WTC11 (cell line): ENCODE results near the gene DNAH14. TPM values are rescaled to one million over a fixed set of nuclear protein-coding genes. Genes with fewer than 3 reads are reported as not detected.

Experiments
- ATAC-seq: fragments of 200-7000 bp; cut with Tn5 transposase; 2 replicates; pipeline ENCODE4 v1.10.0; 2021; ENCODE audit warnings: mild to moderate bottlenecking, moderate library complexity
- CTCF ChIA-PET: fragments of 300-600 bp; sonication (Branson Sonifier 250); formaldehyde crosslinking; loops from one replicate; lab custom pipeline; 2021; ENCODE audit warnings: antibody characterized with exemption; lab: Charles Lee
- POLR2A ChIA-PET: fragments of 350-600 bp; sonication (Branson Sonifier 250); formaldehyde crosslinking; loops from one replicate; lab custom pipeline; 2021; ENCODE audit warnings: antibody characterized with exemption; lab: Charles Lee
- DNase-seq: peaks from one replicate; pipeline ENCODE4 v3.0.0; 2021; ENCODE audit warnings: low spot score
- H3K27ac Mint-ChIP-seq: 2 replicates; pipeline ENCODE4 v1.8.0; 2021; ENCODE audit warnings: mixed read lengths
- H3K27me3 Mint-ChIP-seq: 2 replicates; pipeline ENCODE4 v1.8.0; 2021; ENCODE audit warnings: low read depth, mild to moderate bottlenecking, moderate library complexity, mixed read lengths
- H3K36me3 Mint-ChIP-seq: 2 replicates; pipeline ENCODE4 v1.8.0; 2021; ENCODE audit warnings: mixed read lengths
- H3K4me1 Mint-ChIP-seq: 2 replicates; pipeline ENCODE4 v1.8.0; 2022; ENCODE audit warnings: mixed read lengths
- H3K4me3 Mint-ChIP-seq: 2 replicates; pipeline ENCODE4 v1.8.0; 2021; ENCODE audit warnings: mild to moderate bottlenecking, moderate library complexity, mixed read lengths
- H3K9me3 Mint-ChIP-seq: 2 replicates; pipeline ENCODE4 v1.8.0; 2021; ENCODE audit warnings: mixed read lengths
- EMX1 ChIP-seq: fragments of 250-450 bp; sonication (Bioruptor Pico); IDR thresholded peaks from 2 replicates; pipeline ENCODE4 v1.8.0; 2021; ENCODE audit warnings: mild to moderate bottlenecking
- JUN ChIP-seq: sonication (generic); formaldehyde crosslinking; IDR thresholded peaks from 2 replicates; pipeline ENCODE4 v1.8.0; 2023; ENCODE audit warnings: mild to moderate bottlenecking, missing genetic modification reagents
- NR1H2 ChIP-seq: sonication (generic); formaldehyde crosslinking; IDR thresholded peaks from 2 replicates; pipeline ENCODE4 v1.9.0; 2021; ENCODE audit warnings: mild to moderate bottlenecking, moderate library complexity, missing genetic modification reagents
- NR3C1 ChIP-seq: sonication (generic); formaldehyde crosslinking; conservative IDR thresholded peaks from 2 replicates; pipeline ENCODE4 v1.8.1; 2023; ENCODE audit warnings: low read depth, mild to moderate bottlenecking, missing genetic modification reagents
- PRRX2 ChIP-seq: fragments of 250-450 bp; sonication (Bioruptor Pico); IDR thresholded peaks from 2 replicates; pipeline ENCODE4 v1.8.0; 2021; ENCODE audit warnings: mild to moderate bottlenecking
- ZNF121 ChIP-seq: sonication (generic); formaldehyde crosslinking; IDR thresholded peaks from 2 replicates; pipeline ENCODE4 v1.8.0; 2023; ENCODE audit warnings: missing genetic modification reagents
- ZNF423 ChIP-seq: fragments of 250-450 bp; sonication (Bioruptor Pico); IDR thresholded peaks from 2 replicates; pipeline ENCODE4 v2.1.2; 2022; ENCODE audit warnings: mild to moderate bottlenecking, moderate library complexity
- total RNA-seq: library from RNA; stranded (reverse); gene quantifications from 3 replicates; pipeline ENCODE4 v1.2.3, GENCODE V29; 2021
- TF ChIP-seq, protein P1 (sequence below): sonication (generic); formaldehyde crosslinking; IDR thresholded peaks from 2 replicates; pipeline ENCODE4 v1.8.1; 2023; ENCODE audit warnings: mild to moderate bottlenecking, missing genetic modification reagents, moderate library complexity
- TF ChIP-seq, protein P2 (sequence below): sonication (generic); formaldehyde crosslinking; IDR thresholded peaks from 2 replicates; pipeline ENCODE4 v1.8.1; 2022; ENCODE audit warnings: low read depth, missing genetic modification reagents, borderline replicate concordance
- TF ChIP-seq, protein P3 (sequence below): sonication (generic); formaldehyde crosslinking; IDR thresholded peaks from 2 replicates; pipeline ENCODE4 v1.8.1; 2022; ENCODE audit warnings: missing genetic modification reagents, borderline replicate concordance
- TF ChIP-seq, protein P4 (sequence below): sonication (generic); formaldehyde crosslinking; IDR thresholded peaks from 2 replicates; pipeline ENCODE4 v1.8.1; 2022; ENCODE audit warnings: low read depth, mild to moderate bottlenecking, moderate library complexity, missing genetic modification reagents, borderline replicate concordance

Gene DNAH14
- total RNA-seq, 1 experiment from 2014 or later = 34.1 TPM

DNA sequence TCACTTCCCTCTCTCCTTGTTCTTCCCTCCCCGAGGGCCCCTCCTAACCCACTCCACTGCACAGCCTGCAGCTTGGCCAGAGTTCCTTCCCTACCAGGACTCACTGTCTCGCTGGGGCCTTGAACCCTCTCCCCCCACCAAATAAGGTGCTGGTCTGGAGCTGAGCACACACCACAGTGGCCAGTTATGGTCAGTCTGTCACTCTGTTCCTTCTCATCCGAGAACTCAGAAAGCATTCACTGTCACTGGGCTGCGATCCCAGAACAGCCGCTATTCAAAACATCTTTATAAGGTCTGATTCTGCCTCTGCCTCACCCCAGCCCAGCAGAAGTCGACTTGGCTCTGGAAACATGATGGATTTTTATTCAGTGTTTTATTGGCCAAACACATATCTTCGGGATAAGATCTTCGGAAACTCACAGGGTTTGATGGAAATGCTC is 518.2 kb downstream of the DNAH14 start (continued):
- TF ChIP-seq, protein P1, sequence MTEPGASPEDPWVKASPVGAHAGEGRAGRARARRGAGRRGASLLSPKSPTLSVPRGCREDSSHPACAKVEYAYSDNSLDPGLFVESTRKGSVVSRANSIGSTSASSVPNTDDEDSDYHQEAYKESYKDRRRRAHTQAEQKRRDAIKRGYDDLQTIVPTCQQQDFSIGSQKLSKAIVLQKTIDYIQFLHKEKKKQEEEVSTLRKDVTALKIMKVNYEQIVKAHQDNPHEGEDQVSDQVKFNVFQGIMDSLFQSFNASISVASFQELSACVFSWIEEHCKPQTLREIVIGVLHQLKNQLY (CRISPR knock-in tag) = no peak
- TF ChIP-seq, protein P2, sequence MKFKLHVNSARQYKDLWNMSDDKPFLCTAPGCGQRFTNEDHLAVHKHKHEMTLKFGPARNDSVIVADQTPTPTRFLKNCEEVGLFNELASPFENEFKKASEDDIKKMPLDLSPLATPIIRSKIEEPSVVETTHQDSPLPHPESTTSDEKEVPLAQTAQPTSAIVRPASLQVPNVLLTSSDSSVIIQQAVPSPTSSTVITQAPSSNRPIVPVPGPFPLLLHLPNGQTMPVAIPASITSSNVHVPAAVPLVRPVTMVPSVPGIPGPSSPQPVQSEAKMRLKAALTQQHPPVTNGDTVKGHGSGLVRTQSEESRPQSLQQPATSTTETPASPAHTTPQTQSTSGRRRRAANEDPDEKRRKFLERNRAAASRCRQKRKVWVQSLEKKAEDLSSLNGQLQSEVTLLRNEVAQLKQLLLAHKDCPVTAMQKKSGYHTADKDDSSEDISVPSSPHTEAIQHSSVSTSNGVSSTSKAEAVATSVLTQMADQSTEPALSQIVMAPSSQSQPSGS = no peak
- TF ChIP-seq, protein P3, sequence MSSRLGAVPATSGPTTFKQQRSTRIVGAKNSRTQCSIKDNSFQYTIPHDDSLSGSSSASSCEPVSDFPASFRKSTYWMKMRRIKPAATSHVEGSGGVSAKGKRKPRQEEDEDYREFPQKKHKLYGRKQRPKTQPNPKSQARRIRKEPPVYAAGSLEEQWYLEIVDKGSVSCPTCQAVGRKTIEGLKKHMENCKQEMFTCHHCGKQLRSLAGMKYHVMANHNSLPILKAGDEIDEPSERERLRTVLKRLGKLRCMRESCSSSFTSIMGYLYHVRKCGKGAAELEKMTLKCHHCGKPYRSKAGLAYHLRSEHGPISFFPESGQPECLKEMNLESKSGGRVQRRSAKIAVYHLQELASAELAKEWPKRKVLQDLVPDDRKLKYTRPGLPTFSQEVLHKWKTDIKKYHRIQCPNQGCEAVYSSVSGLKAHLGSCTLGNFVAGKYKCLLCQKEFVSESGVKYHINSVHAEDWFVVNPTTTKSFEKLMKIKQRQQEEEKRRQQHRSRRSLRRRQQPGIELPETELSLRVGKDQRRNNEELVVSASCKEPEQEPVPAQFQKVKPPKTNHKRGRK (CRISPR knock-in tag) = no peak
- TF ChIP-seq JUN (CRISPR knock-in tag) = no peak
- TF ChIP-seq NR3C1 = no peak
- no peak for TF ChIP-seq PRRX2 (CRISPR knock-in tag)
- TF ChIP-seq, all 79 proteins: peak for 0

DNA sequence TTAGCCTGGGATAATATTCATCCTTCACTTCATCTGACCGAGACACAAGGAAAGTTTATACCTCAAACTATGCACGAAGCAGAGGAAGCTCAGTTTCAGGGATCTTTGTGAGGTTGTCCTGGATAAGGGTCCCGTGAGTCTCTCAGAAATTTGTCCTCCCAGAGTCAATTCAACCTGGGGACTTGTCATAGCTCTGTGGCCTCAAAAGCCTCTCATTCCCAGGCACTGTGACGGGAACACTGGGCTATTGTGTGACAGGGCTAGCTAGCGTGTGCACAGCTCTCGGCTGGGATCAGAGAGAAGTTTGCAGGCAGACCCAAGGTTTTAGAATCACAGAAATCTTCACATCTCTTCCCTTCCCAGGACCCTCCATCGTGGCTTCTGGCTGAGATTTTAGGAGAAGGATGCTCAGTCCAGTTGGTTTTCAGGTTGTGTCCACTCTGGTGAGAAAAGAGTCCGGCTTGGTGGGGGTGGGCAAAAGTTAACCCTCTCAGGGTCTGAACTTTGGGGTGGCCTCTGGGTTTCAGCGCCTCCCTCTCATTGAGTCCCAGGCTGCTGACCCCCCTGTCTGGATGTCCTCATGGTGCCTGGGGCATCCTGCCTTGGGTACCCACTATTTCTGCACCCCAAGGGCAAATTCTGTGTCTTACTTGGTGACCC is 518.8 kb downstream of the DNAH14 start:
- Mint-ChIP-seq H3K4me3 (no peak overlapping the region), H3K4me1 (peaks cover 32% of the 10 kb centered on the region), H3K36me3 (no peaks in the 10 kb centered on the region), H3K27ac (no peak overlapping the region), H3K9me3 (no peaks in the 10 kb centered on the region), H3K27me3 (0 out of 2 replicates have a peak, but pooled peaks cover 4% of the 10 kb centered on the region)
- POLR2A ChIA-PET = no interaction called here
- TF ChIP-seq ZNF121 (CRISPR knock-in tag) (no peak), EMX1 (CRISPR knock-in tag) (no peak), ZNF423 (CRISPR knock-in tag) (no peak), NR1H2 (CRISPR knock-in tag) (no peak)
- TF ChIP-seq, protein P4, sequence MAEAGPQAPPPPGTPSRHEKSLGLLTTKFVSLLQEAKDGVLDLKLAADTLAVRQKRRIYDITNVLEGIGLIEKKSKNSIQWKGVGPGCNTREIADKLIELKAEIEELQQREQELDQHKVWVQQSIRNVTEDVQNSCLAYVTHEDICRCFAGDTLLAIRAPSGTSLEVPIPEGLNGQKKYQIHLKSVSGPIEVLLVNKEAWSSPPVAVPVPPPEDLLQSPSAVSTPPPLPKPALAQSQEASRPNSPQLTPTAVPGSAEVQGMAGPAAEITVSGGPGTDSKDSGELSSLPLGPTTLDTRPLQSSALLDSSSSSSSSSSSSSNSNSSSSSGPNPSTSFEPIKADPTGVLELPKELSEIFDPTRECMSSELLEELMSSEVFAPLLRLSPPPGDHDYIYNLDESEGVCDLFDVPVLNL = no peak
- DNase-seq = no peak
- CTCF ChIA-PET = interaction anchor here (0.7 to 2.6 kb wide), 3 partner anchors 26 to 514 kb away, joined by 3 to 7 read pairs (median 4); no protein-coding TSS in a partner anchor
- no peak for ATAC-seq
